H1 (cell line): ENCODE results near the gene SERPINF2. TPM values are rescaled to one million over a fixed set of nuclear protein-coding genes. Genes with fewer than 3 reads are reported as not detected.

Source experiments
- ZNF274 ChIP-seq: IDR thresholded peaks from 2 replicates; pipeline ENCODE4 v1.7.0; 2012; ENCODE audit warnings: low read length, borderline replicate concordance; ENCODE audit errors: extremely low read depth
- polyA plus RNA-seq, 7 experiments: library from polyadenylated mRNA; depleted of rRNA in 3 of 7; stranded (reverse) in 5 of 7; unstranded in 2 of 7; fragments of >200 nt in 5 of 7; fragments of 200-250 nt in 2 of 7; gene quantifications; 1 replicate in 5 of 7; 2 replicates in 1 of 7; 4 replicates in 1 of 7; pipeline versions ENCODE4 v1.2.1 to v1.2.3, GENCODE V29; 2011 to 2013; ENCODE audit warnings: missing spikeins in 2 of 7, mixed read lengths in 2 of 7
- total RNA-seq: library from RNA; stranded (reverse); fragmentation: NEBNext Ultra II Directional; extraction: Animal tissue kit (Norgen Biotek cat#: 25700); gene quantifications from 2 replicates; pipeline ENCODE4 v1.2.1, GENCODE V29; 2021

Gene SERPINF2
- total and polyA plus RNA-seq, 2 of the 8 experiments (the other 6 are each of a cell fraction or from before 2014, with no cell fraction given), result 1.8 to 3.2 TPM

- no peak for TF ChIP-seq ZNF274
- TF ChIP-seq, all 59 proteins: peak for 0
Observed at GRCh38 chr17:1755827-1756262, 13.2 kb downstream of the SERPINF2 start (continued).
